ENCODE results near the gene HCCS. TPM values are rescaled to one million over a fixed set of nuclear protein-coding genes. Genes with fewer than 3 reads are reported as not detected.
"Not testable (repeated sequence)": the region's sequence is repeated elsewhere in the genome, so short reads cannot be mapped to it uniquely, and the experiment has no call there.

Gene HCCS
- total RNA-seq, 1 donor from 2014 or later, result 12.5 TPM

- no peak overlapping the region for H3K4me3 ChIP-seq
- no peaks in the 10 kb centered on the region for H3K27me3 ChIP-seq
- no peak for TF ChIP-seq POLR2AphosphoS5 (IDR thresholded peaks at IDR 0.05; ENCODE audit: insufficient read depth in 1 of 2, low read depth in 1 of 2)
- TF ChIP-seq POLR2A (IDR thresholded peaks at IDR 0.05), result no peak
- TF ChIP-seq CTCF (IDR thresholded peaks at IDR 0.05), result no peak
- H3K9me3 ChIP-seq, result no peaks in the 10 kb centered on the region
- H3K36me3 ChIP-seq, result peaks cover 0 to 21% of the 10 kb centered on the region in 2 donors
- DNase-seq (ENCODE audit: extremely low spot score in 2 of 2), result no peak
- peaks cover 4% of the 10 kb centered on the region for H3K4me1 ChIP-seq
- H3K27ac ChIP-seq, result no peak overlapping the region
- intact Hi-C loops (cut with DNase I), result loop anchor here (2.0 kb wide), 1 partner anchor 69 kb away; no protein-coding TSS in a partner anchor
Observed at GRCh38 chrX:11117745-11118144, 6.6 kb downstream of the HCCS start.

- Histone ChIP-seq H3K36me3 (peaks cover 0 to 21% of the 10 kb centered on the region in 2 donors), H3K4me1 (no peaks in the 10 kb centered on the region), H3K27ac (no peak overlapping the region), H3K4me3 (no peak overlapping the region), H3K9me3 (no peaks in the 10 kb centered on the region), H3K27me3 (no peaks in the 10 kb centered on the region)
- TF ChIP-seq POLR2A (IDR thresholded peaks at IDR 0.05), result no peak
- no peak for TF ChIP-seq CTCF (IDR thresholded peaks at IDR 0.05)
- no peak for TF ChIP-seq POLR2AphosphoS5 (IDR thresholded peaks at IDR 0.05; ENCODE audit: insufficient read depth in 1 of 2, low read depth in 1 of 2)
- intact Hi-C loops (cut with DNase I), result no loop called here
- no peak for DNase-seq (ENCODE audit: extremely low spot score in 2 of 2)
Observed at GRCh38 chrX:11119313-11119943, 8.3 kb downstream of the HCCS start.

- H3K27me3 ChIP-seq; H3K9me3 ChIP-seq; H3K27ac ChIP-seq; H3K4me3 ChIP-seq; H3K4me1 ChIP-seq; intact Hi-C loops (cut with DNase I); DNase-seq (ENCODE audit: extremely low spot score in 2 of 2): not testable (repeated sequence)
- peaks cover 0 to 21% of the 10 kb centered on the region in 2 donors for H3K36me3 ChIP-seq
Observed at GRCh38 chrX:11123087-11123486, 12.0 kb downstream of the HCCS start.

- DNase-seq (ENCODE audit: extremely low spot score in 2 of 2), result no peak
- Histone ChIP-seq H3K9me3 (no peaks in the 10 kb centered on the region), H3K4me3 (no peak overlapping the region), H3K27ac (no peak overlapping the region), H3K4me1 (no peaks in the 10 kb centered on the region), H3K27me3 (no peaks in the 10 kb centered on the region), H3K36me3 (peaks cover 0 to 13% of the 10 kb centered on the region in 2 donors)
- intact Hi-C loops (cut with DNase I), result no loop called here
- TF ChIP-seq CTCF (IDR thresholded peaks at IDR 0.05) (no peak), POLR2A (IDR thresholded peaks at IDR 0.05) (no peak), POLR2AphosphoS5 (IDR thresholded peaks at IDR 0.05; ENCODE audit: insufficient read depth in 1 of 2, low read depth in 1 of 2) (no peak)
Observed at GRCh38 chrX:11124112-11124511, 13.0 kb downstream of the HCCS start.

- Histone ChIP-seq H3K36me3 (peaks cover 0 to 11% of the 10 kb centered on the region in 2 donors), H3K4me1 (no peaks in the 10 kb centered on the region), H3K9me3 (no peaks in the 10 kb centered on the region), H3K4me3 (no peak overlapping the region), H3K27me3 (no peaks in the 10 kb centered on the region), H3K27ac (no peak overlapping the region)
- TF ChIP-seq POLR2A (IDR thresholded peaks at IDR 0.05), result no peak
- TF ChIP-seq POLR2AphosphoS5 (IDR thresholded peaks at IDR 0.05; ENCODE audit: insufficient read depth in 1 of 2, low read depth in 1 of 2), result no peak
- no peak for TF ChIP-seq CTCF (IDR thresholded peaks at IDR 0.05)
- intact Hi-C loops (cut with DNase I), result no loop called here
- DNase-seq (ENCODE audit: extremely low spot score in 2 of 2), result no peak
Observed at GRCh38 chrX:11125060-11125459, 13.9 kb downstream of the HCCS start.
